Stimulated activated CD4-positive, alpha-beta T cell treated with anti-CD3 and anti-CD28 coated beads, Interleukin-15, amount 100 ng/mL, for 24 hours (primary cell): ENCODE data around the gene RNF207.
A peak's percentile ranks its signal among the peaks of the same experiment; 100 is the strongest.

Experiments
- DNase-seq: peaks from one replicate; pipeline ENCODE4 v3.0.0-alpha.2; 2020

RNF207 gene

GRCh38 chr1:6205849-6206519 is at the start of gene RNF207:
TSS of gene RNF207 (plus strand) at chr1:6206119. CDS start at chr1:6206536, 417 bp downstream.
- DNase-seq: peak; percentile 88

GRCh38 chr1:6157132-6157527 is 48.8 kb upstream of the RNF207 start:
- no peak for DNase-seq

GRCh38 chr1:6157528-6158174 is 48.3 kb upstream of the RNF207 start:
- peak; percentile 71 for DNase-seq

GRCh38 chr1:6158181-6158580 is 47.7 kb upstream of the RNF207 start:
- no peak for DNase-seq

- no peak for DNase-seq
These were observed 43.6 kb upstream of the RNF207 start for GRCh38 chr1:6162341-6162740.

GRCh38 chr1:6162773-6163172 is 43.1 kb upstream of the RNF207 start:
- no peak for DNase-seq

GRCh38 chr1:6163191-6163972 is 42.5 kb upstream of the RNF207 start:
- DNase-seq: no peak

GRCh38 chr1:6163973-6164617 is 41.8 kb upstream of the RNF207 start:
- no peak for DNase-seq

GRCh38 chr1:6165027-6165426 is 40.9 kb upstream of the RNF207 start:
- no peak for DNase-seq

- DNase-seq: no peak
These were observed 40.4 kb upstream of the RNF207 start for GRCh38 chr1:6165441-6165985.

GRCh38 chr1:6166221-6166620 is 39.7 kb upstream of the RNF207 start:
- no peak for DNase-seq

- DNase-seq: no peak
These were observed 39.1 kb upstream of the RNF207 start for GRCh38 chr1:6166655-6167390.

GRCh38 chr1:6167391-6168303 is 38.3 kb upstream of the RNF207 start:
- DNase-seq: no peak

- no peak for DNase-seq
These were observed 36.9 kb upstream of the RNF207 start for GRCh38 chr1:6168947-6169586.

- no peak for DNase-seq
These were observed 35.7 kb upstream of the RNF207 start for GRCh38 chr1:6170116-6170741.

- DNase-seq: no peak
These were observed 35.1 kb upstream of the RNF207 start for GRCh38 chr1:6170742-6171201.

- DNase-seq: no peak
These were observed 34.3 kb upstream of the RNF207 start for GRCh38 chr1:6171548-6172124.

- DNase-seq: no peak
These were observed 33.4 kb upstream of the RNF207 start for GRCh38 chr1:6172549-6172948.

- DNase-seq: no peak
These were observed 31.1 kb upstream of the RNF207 start for GRCh38 chr1:6174621-6175410.
